NCI-H526 (cell line): ENCODE data around the gene INPP1.
"Not testable (repeated sequence)": the region's sequence is repeated elsewhere in the genome, so short reads cannot be mapped to it uniquely, and the experiment has no call there.

Experiments used
- DNase-seq, 2 experiments: peaks; one replicate each; lab custom pipeline; 2025; lab: John Stamatoyannopoulos, UW

Gene INPP1, protein sequence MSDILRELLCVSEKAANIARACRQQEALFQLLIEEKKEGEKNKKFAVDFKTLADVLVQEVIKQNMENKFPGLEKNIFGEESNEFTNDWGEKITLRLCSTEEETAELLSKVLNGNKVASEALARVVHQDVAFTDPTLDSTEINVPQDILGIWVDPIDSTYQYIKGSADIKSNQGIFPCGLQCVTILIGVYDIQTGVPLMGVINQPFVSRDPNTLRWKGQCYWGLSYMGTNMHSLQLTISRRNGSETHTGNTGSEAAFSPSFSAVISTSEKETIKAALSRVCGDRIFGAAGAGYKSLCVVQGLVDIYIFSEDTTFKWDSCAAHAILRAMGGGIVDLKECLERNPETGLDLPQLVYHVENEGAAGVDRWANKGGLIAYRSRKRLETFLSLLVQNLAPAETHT

DNA sequence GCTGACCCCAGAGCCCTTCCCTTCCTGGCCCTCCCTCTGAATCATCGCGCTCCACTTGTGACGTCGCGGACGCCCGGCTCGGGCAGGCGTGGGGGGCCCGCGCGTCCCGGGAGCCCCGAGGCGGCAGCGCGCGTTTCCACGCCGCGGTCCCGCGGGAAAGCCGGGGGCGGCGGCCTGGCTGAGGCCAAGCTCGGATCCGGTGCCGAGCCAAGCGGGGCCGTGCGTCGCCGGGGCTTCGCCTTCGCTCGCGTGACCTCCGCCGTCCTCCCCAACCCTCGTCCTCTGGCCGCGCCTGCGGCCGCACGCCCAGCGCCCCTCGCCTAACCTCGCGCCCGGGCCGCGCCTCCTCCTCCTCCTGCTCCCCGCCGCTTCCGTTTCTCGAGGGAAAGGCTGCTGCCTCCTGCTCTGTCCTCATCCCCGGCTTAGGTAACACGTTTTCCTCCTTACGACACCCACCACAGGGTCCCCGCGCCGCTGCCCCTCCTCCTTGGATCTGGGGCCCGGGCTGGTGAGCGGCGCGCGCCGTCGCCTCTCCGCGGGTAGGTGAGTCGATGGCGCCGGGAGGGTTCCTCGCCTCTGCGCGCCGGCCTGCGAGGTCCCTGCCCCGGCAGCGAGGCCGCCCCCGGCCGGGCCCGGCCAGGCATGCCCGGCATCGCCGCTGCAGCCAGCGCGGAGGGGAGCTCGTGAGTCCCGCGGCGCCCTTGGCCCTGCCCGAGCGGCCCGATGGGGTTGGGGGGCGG lies at the start of gene INPP1:
Gene INPP1 (plus strand): TSS at position 54 of the 740 bp plus-strand sequence. CDS start 16,514 bp downstream, outside the sequence.
- DNase-seq = peak; percentile 30 to 86

DNA sequence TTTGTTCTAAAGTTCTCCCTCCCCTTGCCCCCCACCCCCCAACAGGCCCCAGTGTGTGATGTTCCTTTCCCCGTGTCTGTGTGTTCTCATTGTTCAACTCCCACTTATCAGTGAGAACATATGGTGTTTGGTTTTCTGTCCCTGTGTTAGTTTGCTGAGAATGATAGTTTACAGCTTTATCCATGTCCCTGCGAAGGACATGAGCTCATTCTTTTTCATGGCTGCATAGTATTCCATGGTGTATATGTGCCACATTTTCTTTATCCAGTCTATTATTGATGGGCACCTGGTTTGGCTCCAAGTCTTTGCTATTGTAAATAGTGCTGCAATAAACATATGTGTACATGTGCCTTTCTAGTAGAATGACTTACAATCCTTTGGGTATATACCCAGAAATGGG lies 45.5 kb upstream of the INPP1 start:
- DNase-seq = not testable (repeated sequence)

DNA sequence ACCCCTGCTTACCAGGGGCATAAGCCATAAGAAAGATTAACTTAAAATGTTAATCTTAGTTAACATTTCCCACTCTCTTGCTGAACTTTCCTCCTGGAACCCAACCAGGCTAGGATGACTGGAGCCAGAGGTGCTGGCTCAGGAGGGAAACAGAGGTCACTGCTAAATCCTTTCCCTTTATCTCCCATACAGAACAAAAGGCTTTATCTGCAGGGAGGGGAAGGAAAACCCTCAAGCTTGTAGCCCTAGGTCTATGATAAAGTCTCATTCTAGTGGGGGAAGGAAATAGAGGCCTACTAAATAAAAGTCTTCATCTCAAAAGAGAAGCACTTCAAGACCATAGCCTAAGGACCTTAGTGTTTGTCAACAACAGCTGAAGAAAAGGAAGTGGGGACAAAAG lies 42.4 kb upstream of the INPP1 start:
- DNase-seq = no peak

DNA sequence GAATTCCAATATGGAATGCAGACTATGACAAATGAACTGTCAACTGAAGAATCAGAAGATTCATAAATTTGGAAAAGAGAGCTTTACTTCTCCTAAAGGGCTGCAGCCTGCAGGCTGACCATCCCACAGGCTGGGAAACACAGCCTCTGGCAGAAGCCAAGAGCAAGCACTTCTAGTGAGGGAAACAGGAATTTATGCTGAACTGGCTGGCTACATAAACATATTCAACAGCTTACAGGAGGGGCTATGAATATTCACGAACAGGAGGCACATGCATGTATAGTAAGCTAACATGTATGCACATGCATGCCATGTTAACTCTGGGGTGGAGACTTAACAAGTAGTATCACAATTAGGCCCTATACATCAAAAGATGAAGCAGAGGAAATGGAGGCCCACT lies 41.3 kb upstream of the INPP1 start:
- no peak for DNase-seq

DNA sequence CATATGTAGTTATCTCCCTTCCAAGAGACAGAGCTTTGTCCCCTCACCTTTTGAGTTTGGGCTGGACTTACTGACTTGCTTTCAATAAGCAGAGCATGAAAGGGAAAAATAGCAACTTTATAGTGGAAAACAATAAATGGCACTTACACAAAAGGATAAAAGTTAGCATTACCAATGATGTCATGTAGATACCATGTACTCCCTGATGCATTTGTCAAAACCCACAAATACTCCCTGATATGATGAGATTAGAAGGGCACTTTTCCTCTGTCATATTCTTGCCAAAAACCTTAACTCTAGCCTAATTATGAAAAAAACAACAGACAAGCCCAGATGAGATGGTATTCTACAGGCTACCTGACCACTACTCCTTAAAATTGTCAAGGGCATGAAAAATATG lies 39.7 kb upstream of the INPP1 start:
- no peak for DNase-seq

DNA sequence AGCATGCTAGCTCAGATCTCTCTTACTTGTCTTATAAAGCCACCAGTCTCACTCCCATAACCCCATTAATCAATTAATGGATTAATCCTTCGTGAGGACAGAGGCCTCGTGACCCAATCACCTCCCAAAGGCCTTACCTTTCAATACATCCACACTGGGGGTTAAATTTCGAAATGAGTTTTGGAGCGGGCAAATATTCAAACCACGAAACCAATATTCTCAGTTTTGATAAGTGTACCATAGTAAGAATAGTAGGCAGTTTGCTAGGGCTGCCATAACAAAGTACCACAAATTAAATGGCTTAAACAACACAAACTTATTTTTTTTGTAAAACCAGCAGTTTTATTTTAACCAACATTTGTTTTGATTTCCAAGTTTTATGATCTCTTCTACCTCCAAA lies 39.0 kb upstream of the INPP1 start:
- no peak for DNase-seq

DNA sequence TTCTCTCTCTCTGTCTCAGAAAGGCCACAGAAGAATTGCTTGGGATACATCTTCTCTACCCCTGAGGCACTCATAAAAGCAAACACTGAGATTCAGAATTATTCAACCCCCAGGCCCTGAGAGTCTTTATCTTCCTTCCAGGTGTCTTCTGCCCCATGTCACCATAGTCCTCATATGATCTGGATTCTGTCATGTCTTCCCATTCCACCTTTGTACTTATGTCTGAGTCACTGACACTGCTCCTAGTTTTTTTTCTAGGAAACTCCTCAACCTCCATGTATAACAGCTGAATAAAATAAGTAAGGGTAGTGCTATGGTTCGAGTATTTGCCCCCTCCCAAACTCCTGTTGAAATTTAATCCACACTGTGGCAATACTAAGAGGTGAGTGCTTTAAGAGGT lies 35.4 kb upstream of the INPP1 start:
- DNase-seq = no peak

DNA sequence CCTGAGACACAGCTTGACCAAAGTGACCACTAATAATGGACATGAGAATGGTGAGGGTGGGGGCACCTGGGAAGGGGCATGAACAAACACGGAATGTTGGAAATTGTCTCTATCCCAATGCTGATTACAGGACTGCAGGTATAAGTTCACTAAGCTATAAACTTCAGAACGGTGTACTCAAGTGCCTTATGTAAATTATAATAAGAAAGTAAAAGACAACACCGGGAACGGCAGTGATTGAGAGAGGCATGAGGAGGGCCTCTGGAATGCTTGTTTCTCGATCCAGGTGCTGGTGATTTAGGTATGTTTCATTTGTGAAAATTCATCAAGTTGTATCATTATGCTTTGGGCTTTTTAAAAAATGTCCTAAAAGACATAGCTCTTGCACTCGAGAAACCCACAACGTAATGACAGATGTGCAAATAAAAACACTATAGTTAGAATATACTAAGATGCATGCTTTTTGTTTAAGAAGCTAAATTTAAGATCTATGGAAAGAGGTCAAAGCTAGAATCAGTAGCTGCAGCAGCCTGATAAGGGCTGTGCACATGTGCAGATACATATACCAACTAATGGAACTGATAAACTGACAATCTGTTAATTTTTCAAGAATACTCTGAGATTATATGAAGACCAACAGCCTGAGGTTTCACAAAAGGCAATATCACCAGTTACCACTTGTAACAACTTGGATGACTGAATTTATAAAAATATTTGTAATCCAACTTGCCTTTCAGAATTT lies 31.3 kb upstream of the INPP1 start:
- no peak for DNase-seq

DNA sequence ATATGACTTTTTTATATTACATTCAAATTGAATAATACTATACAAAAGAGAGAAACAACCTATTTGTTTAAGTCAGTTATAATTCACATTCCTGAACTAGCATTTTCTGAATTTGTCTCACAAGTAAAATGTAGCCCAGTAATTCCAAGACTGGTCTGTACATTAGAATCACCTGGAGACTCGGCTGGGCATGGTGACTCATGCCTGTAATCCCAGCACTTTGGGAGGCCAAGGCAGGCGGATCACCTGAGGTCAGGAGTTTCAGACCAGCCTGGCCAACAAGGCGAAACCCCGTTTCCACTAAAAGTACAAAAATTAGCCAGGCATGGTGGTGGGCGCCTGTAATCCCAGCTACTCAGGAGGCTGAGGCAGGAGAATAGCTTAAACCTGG lies 30.8 kb upstream of the INPP1 start:
- DNase-seq = not testable (repeated sequence)

DNA sequence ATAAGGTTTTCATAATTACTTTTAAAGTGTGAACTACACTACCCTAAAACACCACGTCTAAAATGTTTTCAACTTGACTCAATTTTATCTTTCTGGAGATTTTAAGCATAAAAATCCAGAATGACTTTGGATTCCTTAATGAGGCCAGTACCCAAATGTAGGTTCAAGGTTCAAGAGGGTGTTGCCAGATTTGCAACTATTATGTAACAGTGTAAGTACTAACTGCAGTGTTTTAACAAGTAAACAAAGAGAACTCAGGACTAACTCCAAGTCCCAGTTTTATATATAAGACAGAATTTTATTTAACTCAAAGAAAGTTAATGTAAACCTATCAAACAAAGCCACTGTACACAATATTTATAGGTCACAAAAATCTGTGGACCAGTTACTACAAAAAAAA lies 29.5 kb upstream of the INPP1 start:
- no peak for DNase-seq

DNA sequence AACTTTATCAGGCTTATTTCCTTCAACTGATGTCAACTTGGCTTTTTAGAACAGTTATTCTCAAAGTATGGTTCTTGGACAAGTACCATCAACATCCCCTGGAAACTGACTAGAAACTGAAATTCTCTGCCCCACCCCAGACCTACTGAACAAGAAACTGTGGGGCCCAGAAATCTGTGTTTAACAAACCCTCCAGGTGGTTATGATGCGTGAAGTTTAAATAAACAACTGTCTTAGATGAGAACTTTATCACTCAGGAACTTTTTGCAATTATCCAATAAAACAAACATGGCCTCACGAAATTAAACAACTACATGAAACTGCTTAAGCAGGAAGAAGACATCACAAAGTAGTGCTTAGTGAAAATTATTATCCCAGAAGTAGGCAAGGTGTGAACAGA lies 28.1 kb upstream of the INPP1 start:
- DNase-seq = no peak

DNA sequence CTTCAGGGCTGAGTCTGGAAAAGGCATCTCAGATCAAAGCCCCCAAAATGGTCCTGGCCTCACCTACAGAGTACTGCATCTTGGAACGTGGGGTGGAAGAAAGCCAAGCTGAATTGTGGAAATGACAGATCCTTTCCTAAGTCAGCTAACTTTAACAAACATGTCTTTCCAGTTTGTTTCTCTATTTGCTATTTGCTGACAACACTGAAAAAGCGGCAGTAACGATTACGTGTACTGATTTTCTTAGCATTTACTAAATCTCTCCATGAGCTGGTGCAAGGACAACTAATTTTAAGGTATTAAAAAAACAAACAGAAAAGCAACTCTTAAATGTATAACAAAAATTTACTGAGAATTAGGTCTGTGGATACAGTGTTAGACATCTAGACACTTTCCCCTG lies 24.9 kb upstream of the INPP1 start:
- no peak for DNase-seq

DNA sequence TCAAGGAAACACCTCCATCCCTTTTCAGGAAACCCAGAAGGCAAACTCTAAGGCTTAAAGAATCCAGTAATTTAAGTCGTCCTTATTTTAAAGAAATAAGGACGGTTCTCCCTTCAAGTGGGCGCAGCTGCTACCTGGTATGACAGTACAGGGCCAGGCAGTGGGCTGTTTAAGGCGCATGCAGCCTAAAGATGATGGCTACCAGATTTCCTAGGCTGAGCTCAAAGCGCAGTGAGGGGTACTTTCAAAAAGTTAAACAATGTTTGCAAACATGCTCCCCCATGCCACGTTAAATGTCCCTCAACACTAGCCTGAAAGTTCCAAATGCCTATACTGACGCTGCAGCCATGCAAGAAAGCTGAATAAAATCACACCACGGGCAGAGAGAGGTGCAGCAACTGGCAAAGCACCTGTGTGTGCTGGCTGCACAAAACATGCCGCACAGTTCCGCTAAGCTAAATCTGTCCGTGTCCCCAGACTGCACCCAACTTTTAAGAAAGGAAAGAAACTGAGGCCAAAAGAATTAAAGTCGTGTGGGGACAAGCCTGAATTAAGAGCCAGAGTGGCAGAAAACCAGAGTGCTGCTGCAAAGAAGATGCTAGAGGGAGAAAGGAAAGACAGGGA lies 24.3 kb upstream of the INPP1 start:
- peak in 1 of 2 experiments; percentile 28 for DNase-seq

DNA sequence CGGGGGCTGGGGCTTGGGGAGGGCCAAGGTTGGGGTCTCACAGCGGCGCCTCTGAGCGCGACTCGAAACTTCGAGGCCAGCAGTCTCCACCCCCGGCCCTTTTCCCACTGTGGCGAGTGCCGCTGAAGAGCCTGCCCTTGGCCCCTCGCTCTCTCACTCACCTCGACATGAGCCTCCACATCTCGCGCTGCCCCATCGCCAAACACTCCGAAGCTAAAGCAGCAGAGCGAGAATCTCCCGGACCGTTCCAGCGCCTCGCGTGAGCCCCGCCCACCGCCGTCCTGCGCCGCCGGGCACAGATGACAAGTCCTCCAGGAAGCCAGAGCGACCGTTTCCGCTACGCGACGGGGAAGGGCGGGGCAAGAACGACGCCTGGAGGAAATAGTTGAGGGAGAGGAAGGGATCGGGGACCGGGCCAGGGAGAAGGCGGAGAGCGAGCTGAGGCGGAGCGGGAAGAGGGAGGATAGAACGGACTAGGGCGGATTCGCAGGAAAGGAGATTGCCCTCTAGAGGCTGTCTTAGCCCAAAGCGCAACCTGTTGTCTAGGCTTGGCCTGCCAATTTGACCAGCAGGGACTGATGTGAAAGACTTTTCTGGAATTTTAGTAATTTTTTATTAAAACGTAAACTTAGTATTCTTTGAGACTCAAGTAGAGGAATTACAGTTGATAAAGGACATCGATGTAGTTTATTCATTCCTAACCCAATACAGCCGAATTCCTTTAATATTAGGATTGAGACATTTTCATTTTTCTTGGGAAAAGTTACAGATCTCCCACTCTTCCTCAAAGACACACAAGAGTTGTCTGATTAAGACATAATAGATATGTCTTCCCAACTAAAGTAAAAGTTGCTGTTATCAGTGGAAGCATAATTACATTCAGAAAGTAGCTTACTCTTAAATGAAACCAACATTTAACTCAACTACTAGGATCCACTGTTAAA lies 23.6 kb upstream of the INPP1 start, which contains the start of gene HIBCH:
Gene HIBCH (minus strand): TSS at position 272 of the 944 bp plus-strand sequence. CDS start 76 bp downstream, at position 196.
- peak; percentile 99 for DNase-seq

DNA sequence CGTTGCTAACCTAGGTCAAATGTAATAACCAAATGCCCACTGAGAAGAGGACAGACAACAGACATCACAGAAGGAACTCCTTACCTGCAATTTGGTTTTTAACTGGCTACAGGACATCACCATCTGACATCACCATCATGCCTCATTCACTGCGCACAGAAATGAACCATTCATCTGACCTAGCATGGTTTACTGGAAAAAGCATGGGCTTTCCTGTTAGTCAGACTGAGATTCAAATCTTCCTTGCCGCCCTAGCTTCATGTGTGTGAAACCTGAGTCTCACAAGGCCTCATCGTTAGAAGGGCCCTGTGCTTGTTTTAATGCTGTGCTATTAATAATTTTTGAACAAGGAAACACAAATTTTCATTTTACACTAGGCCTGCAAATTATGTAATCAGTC lies 22.7 kb upstream of the INPP1 start:
- no peak for DNase-seq

DNA sequence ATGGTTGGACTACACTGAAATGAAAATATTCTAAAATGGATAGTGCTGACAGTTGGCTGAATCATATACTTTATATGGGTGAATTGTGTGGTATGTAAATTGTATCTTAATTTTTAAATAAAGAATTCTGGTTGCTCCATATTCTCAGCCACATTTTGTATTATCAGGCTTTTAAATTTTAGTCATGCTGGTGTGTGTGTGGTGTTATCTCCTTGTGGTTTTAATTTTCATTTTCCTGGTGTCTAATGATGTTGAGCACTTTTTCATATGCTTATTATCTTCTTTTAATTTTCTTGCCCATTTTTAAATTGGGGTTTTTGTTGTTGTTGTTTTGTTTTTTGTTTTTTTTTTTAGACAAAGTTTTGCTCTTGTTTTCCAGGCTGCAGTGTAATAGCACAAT lies 20.0 kb upstream of the INPP1 start:
- no peak for DNase-seq

DNA sequence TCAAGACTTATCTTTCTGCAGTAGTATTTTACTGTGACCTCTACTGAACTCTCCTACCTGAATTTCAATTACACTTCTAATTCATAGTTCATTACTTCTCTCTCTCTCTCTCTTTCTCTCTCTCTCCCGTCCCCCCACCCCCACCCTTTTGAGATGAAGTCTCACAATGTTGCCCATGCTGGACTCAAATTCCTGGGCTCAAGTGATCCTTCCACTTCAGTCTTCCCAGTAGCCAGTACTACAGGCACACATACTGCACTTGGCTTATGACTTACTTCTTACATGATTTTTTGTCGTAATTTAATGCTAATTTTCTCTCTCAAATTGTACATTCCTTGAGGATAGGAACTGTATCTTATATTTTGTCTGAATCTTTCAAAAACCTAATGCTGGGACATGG lies 17.8 kb upstream of the INPP1 start:
- DNase-seq = no peak

DNA sequence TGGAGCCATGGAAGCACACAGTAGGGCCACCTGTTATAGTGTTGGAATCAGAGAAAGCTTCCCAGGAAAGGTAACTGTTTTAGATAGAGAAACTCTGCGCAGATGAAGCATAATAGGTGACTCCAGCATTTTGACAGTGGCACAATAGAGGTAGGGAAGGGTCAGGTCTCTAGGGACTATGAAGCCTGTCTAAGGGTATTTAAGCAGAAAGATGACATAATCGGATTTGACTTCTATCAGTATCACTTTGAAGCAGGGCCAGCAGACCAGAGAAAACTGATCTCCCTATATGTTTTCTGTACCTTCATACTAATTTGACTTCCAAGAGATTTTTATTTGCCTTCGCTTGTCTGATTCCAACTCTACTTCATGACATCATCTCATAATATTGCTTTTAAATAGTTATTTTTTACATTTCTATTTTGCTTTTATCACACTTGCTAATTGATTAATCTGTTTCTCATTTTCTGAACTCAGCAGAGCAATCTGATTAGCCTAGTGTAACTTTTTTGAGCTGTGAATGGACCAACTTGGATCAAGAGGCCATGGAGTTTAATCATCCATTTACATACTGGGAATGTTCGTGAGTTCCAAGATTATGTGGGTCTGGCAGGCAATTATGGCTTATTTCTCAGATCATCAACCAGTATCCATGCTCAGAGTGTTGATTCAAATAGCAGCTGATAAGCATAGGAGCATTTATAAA lies 15.4 kb upstream of the INPP1 start:
- DNase-seq = no peak

DNA sequence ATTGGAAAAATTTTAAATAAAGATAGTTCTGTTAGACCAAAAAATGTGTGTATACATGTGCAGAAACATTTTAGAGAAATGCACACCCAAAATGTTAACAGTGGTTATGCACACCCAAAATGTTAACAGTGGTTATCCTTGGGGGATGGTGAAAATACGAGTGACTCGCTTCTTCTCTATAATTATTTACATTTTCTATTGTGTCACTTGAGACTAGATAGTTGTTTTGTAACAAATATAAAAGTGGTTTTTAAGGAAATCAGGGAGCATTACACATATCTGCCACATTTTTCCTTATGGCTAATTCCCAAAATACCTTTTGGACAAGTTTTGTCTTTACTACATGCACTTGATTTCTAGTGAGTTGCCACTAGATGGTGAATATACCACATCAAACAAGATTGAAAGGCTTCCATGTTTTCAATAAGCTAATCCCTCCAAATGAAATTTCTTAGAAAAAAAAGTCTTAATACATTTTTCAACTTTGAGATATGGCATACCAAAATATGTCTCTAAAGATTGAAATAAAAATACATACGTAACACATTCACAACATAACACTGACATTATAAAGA lies 14.7 kb upstream of the INPP1 start:
- DNase-seq = no peak

DNA sequence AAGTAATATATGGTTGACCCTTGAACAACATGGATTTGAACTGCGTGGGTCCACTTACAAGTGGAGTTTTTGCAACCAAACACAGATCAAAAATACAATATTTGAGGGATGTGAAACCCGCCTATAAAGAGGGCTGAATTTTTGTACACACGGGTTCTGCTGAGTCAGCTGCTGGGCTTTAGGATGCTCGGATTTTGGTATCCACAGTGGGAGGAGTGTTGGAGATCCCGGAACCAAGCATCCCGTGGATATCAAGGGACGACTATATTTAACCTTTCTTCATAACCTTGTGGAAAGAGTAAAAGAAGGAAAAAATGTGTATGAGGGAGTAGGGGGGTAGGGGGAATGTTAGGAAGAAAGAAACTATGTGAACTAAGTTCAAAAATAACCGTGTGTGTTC lies 10.0 kb upstream of the INPP1 start:
- DNase-seq = no peak
